ENCODE measurements around the gene STK38.

- TF ChIP-seq CTCF (IDR thresholded peaks at IDR 0.05): no peak
- no peak for TF ChIP-seq EP300 (IDR thresholded peaks at IDR 0.05; ENCODE audit: low read depth)
- no peak for TF ChIP-seq POLR2A (IDR thresholded peaks at IDR 0.05)
- TF ChIP-seq POLR2AphosphoS5 (IDR thresholded peaks at IDR 0.05): no peak
Measured at GRCh38 chr6:36578030-36578429, 30.8 kb upstream of the STK38 start.
